ENCODE measurements around the gene PNCK.

DNA sequence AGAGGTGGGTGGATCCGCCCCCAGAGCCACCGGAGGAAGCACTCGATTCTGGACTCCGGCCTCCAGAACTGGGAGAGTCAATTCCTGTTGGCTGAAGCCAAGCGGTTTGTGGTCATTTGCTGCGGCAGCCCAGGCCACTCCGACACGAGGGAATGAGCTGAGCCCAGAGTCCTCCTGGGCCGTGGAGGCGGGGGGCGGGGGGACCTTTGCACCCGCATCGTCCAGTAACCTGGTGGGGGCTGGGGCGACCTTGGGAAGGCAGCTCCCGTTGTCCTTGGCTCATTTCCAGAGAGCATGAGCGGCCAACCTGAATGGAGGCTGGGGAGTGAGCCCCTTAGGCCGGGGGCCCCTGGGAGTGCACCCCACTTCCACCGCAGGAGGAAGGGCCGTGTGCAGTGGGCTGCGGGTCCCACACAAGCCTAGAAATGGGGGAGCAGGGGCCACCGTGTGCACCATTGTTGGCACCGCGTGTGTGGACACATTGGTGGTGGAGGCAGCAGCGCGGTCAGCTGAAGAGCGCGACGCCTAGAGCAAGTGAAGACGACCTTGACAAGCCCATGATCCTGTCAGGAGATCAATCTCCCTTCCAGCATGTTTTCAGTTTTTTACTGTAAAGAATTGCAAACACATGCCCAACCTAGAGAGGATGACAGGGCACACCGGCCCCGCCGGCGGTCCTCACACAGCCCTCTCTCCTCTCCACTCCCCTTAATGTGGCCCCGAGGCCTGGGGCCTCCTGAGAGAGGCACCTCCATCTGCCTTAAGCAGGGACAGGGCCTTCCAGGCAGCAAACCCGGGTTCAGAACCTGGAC is 46.5 kb downstream of the PNCK start:
- TF ChIP-seq, protein P1, sequence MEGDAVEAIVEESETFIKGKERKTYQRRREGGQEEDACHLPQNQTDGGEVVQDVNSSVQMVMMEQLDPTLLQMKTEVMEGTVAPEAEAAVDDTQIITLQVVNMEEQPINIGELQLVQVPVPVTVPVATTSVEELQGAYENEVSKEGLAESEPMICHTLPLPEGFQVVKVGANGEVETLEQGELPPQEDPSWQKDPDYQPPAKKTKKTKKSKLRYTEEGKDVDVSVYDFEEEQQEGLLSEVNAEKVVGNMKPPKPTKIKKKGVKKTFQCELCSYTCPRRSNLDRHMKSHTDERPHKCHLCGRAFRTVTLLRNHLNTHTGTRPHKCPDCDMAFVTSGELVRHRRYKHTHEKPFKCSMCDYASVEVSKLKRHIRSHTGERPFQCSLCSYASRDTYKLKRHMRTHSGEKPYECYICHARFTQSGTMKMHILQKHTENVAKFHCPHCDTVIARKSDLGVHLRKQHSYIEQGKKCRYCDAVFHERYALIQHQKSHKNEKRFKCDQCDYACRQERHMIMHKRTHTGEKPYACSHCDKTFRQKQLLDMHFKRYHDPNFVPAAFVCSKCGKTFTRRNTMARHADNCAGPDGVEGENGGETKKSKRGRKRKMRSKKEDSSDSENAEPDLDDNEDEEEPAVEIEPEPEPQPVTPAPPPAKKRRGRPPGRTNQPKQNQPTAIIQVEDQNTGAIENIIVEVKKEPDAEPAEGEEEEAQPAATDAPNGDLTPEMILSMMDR (conservative IDR thresholded peaks at IDR 0.05 in 1 of 2, IDR thresholded peaks at IDR 0.05 in 1 of 2; ENCODE audit: low read depth in 1 of 2, low read length in 2 of 2), result no peak
- no peak for TF ChIP-seq EZH2 (IDR thresholded peaks at IDR 0.05; ENCODE audit: low read length, missing control alignments)
